Neural crest cell (in vitro differentiated cells): ENCODE data around the gene B4GALT1. TPM values are rescaled to one million over a fixed set of nuclear protein-coding genes. Genes with fewer than 3 reads are reported as not detected.

Experiments used
- DNase-seq: peaks from one replicate; pipeline ENCODE4 v3.0.0; 2021; ENCODE audit warnings: low read depth, mixed read lengths, low spot score
- H3K27ac Mint-ChIP-seq: one replicate; pipeline ENCODE4 v1.8.0; 2021; ENCODE audit warnings: mild to moderate bottlenecking, mixed read lengths; ENCODE audit not compliant: unreplicated experiment
- H3K27me3 Mint-ChIP-seq: 2 replicates; pipeline ENCODE4 v1.8.0; 2021; ENCODE audit warnings: low read depth, mild to moderate bottlenecking, mixed read lengths
- H3K36me3 Mint-ChIP-seq: 2 replicates; pipeline ENCODE4 v1.8.0; 2021; ENCODE audit warnings: low read depth, mild to moderate bottlenecking, mixed read lengths
- H3K4me1 Mint-ChIP-seq: 2 replicates; pipeline ENCODE4 v1.8.0; 2021; ENCODE audit warnings: mixed read lengths
- H3K4me3 Mint-ChIP-seq: one replicate; pipeline ENCODE4 v1.8.0; 2021; ENCODE audit warnings: mild to moderate bottlenecking, mixed read lengths
- H3K9me3 Mint-ChIP-seq: 2 replicates; pipeline ENCODE4 v1.8.0; 2021; ENCODE audit warnings: mixed read lengths
- CTCF ChIP-seq: fragments of 200-600 bp; sonication (generic); conservative IDR thresholded peaks from 2 replicates; pipeline ENCODE4 v1.5.0; 2021; ENCODE audit warnings: antibody characterized with exemption, mild to moderate bottlenecking
- total RNA-seq: library from RNA; stranded (reverse); gene quantifications from 2 replicates; pipeline ENCODE4 v1.2.1, GENCODE V29; 2021

Gene B4GALT1
- total RNA-seq, 1 donor from 2014 or later: 17.9 TPM

GRCh38 chr9:33108472-33108871, 58.7 kb downstream of the B4GALT1 start:
- no peaks in the 10 kb centered on the region for H3K36me3 Mint-ChIP-seq
- H3K27me3 Mint-ChIP-seq: no peaks in the 10 kb centered on the region
- H3K4me1 Mint-ChIP-seq: peaks cover 4% of the 10 kb centered on the region
- no peak for TF ChIP-seq CTCF
- H3K9me3 Mint-ChIP-seq: no peaks in the 10 kb centered on the region
- no peak for DNase-seq
- no peak overlapping the region for H3K27ac Mint-ChIP-seq
- no peak overlapping the region for H3K4me3 Mint-ChIP-seq

GRCh38 chr9:33107762-33108161, 59.4 kb downstream of the B4GALT1 start:
- H3K27me3 Mint-ChIP-seq: no peaks in the 10 kb centered on the region
- H3K27ac Mint-ChIP-seq: no peak overlapping the region
- H3K9me3 Mint-ChIP-seq: no peaks in the 10 kb centered on the region
- H3K4me1 Mint-ChIP-seq: peaks cover 4% of the 10 kb centered on the region
- H3K36me3 Mint-ChIP-seq: no peaks in the 10 kb centered on the region
- TF ChIP-seq CTCF: no peak
- DNase-seq: no peak
- no peak overlapping the region for H3K4me3 Mint-ChIP-seq

GRCh38 chr9:33106827-33107621, 60.1 kb downstream of the B4GALT1 start:
- no peak for DNase-seq
- Mint-ChIP-seq H3K4me3 (no peak overlapping the region), H3K4me1 (peaks cover 4% of the 10 kb centered on the region), H3K9me3 (no peaks in the 10 kb centered on the region), H3K36me3 (no peaks in the 10 kb centered on the region), H3K27me3 (no peaks in the 10 kb centered on the region), H3K27ac (peak overlapping the region; percentile 35)
- no peak for TF ChIP-seq CTCF

- DNase-seq: no peak
- Mint-ChIP-seq H3K27me3 (no peaks in the 10 kb centered on the region), H3K27ac (no peak overlapping the region), H3K4me3 (no peak overlapping the region), H3K4me1 (peaks cover 4% of the 10 kb centered on the region), H3K36me3 (no peaks in the 10 kb centered on the region), H3K9me3 (no peaks in the 10 kb centered on the region)
- TF ChIP-seq CTCF: no peak
Observed at GRCh38 chr9:33106372-33106771, 60.8 kb downstream of the B4GALT1 start.

- TF ChIP-seq CTCF: no peak
- Mint-ChIP-seq H3K4me1 (peaks cover 4% of the 10 kb centered on the region), H3K27ac (no peak overlapping the region), H3K27me3 (no peaks in the 10 kb centered on the region), H3K36me3 (no peaks in the 10 kb centered on the region), H3K9me3 (no peaks in the 10 kb centered on the region), H3K4me3 (no peak overlapping the region)
- no peak for DNase-seq
Observed at GRCh38 chr9:33105959-33106358, 61.2 kb downstream of the B4GALT1 start.
